ENCODE data around the gene IRF2BP2. TPM values are rescaled to one million over a fixed set of nuclear protein-coding genes. Genes with fewer than 3 reads are reported as not detected.

The IRF2BP2 gene
- total RNA-seq, 1 experiment from 2014 or later, result 67.0 TPM

- DNase-seq, result peak; percentile 41
- Histone ChIP-seq H3K27me3 (ENCODE audit: control insufficient read depth, insufficient read depth, low read length) (no peaks in the 10 kb centered on the region; the same call in 1 of the 2 replicates), H3K36me3 (replicated peaks; ENCODE audit: control insufficient read depth, insufficient read depth, low read length) (no peaks in the 10 kb centered on the region), H3K4me3 (ENCODE audit: insufficient read depth, low read depth, low read length) (no peak overlapping the region)
Measured at GRCh38 chr1:234579967-234580366, 30.0 kb downstream of the IRF2BP2 start.

- no peaks in the 10 kb centered on the region; the same call in 1 of the 2 replicates for H3K27me3 ChIP-seq (ENCODE audit: control insufficient read depth, insufficient read depth, low read length)
- DNase-seq, result no peak
- H3K4me3 ChIP-seq (ENCODE audit: insufficient read depth, low read depth, low read length), result no peak overlapping the region
- H3K36me3 ChIP-seq (replicated peaks; ENCODE audit: control insufficient read depth, insufficient read depth, low read length), result no peaks in the 10 kb centered on the region
Measured at GRCh38 chr1:234578735-234579134, 31.2 kb downstream of the IRF2BP2 start.

- DNase-seq, result no peak
- Histone ChIP-seq H3K36me3 (replicated peaks; ENCODE audit: control insufficient read depth, insufficient read depth, low read length) (no peaks in the 10 kb centered on the region), H3K4me3 (ENCODE audit: insufficient read depth, low read depth, low read length) (no peak overlapping the region), H3K27me3 (ENCODE audit: control insufficient read depth, insufficient read depth, low read length) (no peaks in the 10 kb centered on the region; the same call in 1 of the 2 replicates)
Measured at GRCh38 chr1:234578087-234578486, 31.9 kb downstream of the IRF2BP2 start.

- Histone ChIP-seq H3K4me3 (ENCODE audit: insufficient read depth, low read depth, low read length) (no peak overlapping the region), H3K36me3 (replicated peaks; ENCODE audit: control insufficient read depth, insufficient read depth, low read length) (no peaks in the 10 kb centered on the region), H3K27me3 (ENCODE audit: control insufficient read depth, insufficient read depth, low read length) (no peaks in the 10 kb centered on the region; the same call in 1 of the 2 replicates)
- DNase-seq, result no peak
Measured at GRCh38 chr1:234573711-234574299, 36.2 kb downstream of the IRF2BP2 start.

- Histone ChIP-seq H3K36me3 (replicated peaks; ENCODE audit: control insufficient read depth, insufficient read depth, low read length) (no peaks in the 10 kb centered on the region), H3K27me3 (ENCODE audit: control insufficient read depth, insufficient read depth, low read length) (no peaks in the 10 kb centered on the region; the same call in 1 of the 2 replicates), H3K4me3 (ENCODE audit: insufficient read depth, low read depth, low read length) (no peak overlapping the region)
- no peak for DNase-seq
Measured at GRCh38 chr1:234572966-234573365, 37.0 kb downstream of the IRF2BP2 start.

GRCh38 chr1:234571702-234572101 is 38.3 kb downstream of the IRF2BP2 start:
- H3K4me3 ChIP-seq (ENCODE audit: insufficient read depth, low read depth, low read length), result no peak overlapping the region
- no peaks in the 10 kb centered on the region for H3K36me3 ChIP-seq (replicated peaks; ENCODE audit: control insufficient read depth, insufficient read depth, low read length)
- no peaks in the 10 kb centered on the region for H3K27me3 ChIP-seq (ENCODE audit: control insufficient read depth, insufficient read depth, low read length)
- DNase-seq, result no peak

GRCh38 chr1:234570329-234571120 is 39.5 kb downstream of the IRF2BP2 start:
- Histone ChIP-seq H3K36me3 (replicated peaks; ENCODE audit: control insufficient read depth, insufficient read depth, low read length) (no peaks in the 10 kb centered on the region), H3K27me3 (ENCODE audit: control insufficient read depth, insufficient read depth, low read length) (no peaks in the 10 kb centered on the region), H3K4me3 (ENCODE audit: insufficient read depth, low read depth, low read length) (no peak overlapping the region)
- DNase-seq, result no peak

GRCh38 chr1:234568345-234568744 is 41.6 kb downstream of the IRF2BP2 start:
- no peak overlapping the region for H3K4me3 ChIP-seq (ENCODE audit: insufficient read depth, low read depth, low read length)
- no peaks in the 10 kb centered on the region for H3K36me3 ChIP-seq (replicated peaks; ENCODE audit: control insufficient read depth, insufficient read depth, low read length)
- no peaks in the 10 kb centered on the region for H3K27me3 ChIP-seq (ENCODE audit: control insufficient read depth, insufficient read depth, low read length)
- DNase-seq, result no peak

GRCh38 chr1:234565132-234565531 is 44.8 kb downstream of the IRF2BP2 start:
- no peak overlapping the region for H3K4me3 ChIP-seq (ENCODE audit: insufficient read depth, low read depth, low read length)
- no peak for DNase-seq
- no peaks in the 10 kb centered on the region for H3K27me3 ChIP-seq (ENCODE audit: control insufficient read depth, insufficient read depth, low read length)
- H3K36me3 ChIP-seq (replicated peaks; ENCODE audit: control insufficient read depth, insufficient read depth, low read length), result no peaks in the 10 kb centered on the region

- no peak for DNase-seq
- H3K36me3 ChIP-seq (replicated peaks; ENCODE audit: control insufficient read depth, insufficient read depth, low read length), result no peaks in the 10 kb centered on the region
Measured at GRCh38 chr1:234564035-234565029, 45.6 kb downstream of the IRF2BP2 start.

GRCh38 chr1:234562334-234562733 is 47.6 kb downstream of the IRF2BP2 start:
- no peak overlapping the region for H3K4me3 ChIP-seq (ENCODE audit: insufficient read depth, low read depth, low read length)
- H3K36me3 ChIP-seq (replicated peaks; ENCODE audit: control insufficient read depth, insufficient read depth, low read length), result no peaks in the 10 kb centered on the region
- H3K27me3 ChIP-seq (ENCODE audit: control insufficient read depth, insufficient read depth, low read length), result no peaks in the 10 kb centered on the region
- DNase-seq, result no peak

More at GRCh38 chr1:234564035-234565029, 45.6 kb downstream of the IRF2BP2 start:
- no peak overlapping the region for H3K4me3 ChIP-seq (ENCODE audit: insufficient read depth, low read depth, low read length)
- no peaks in the 10 kb centered on the region for H3K27me3 ChIP-seq (ENCODE audit: control insufficient read depth, insufficient read depth, low read length)

GRCh38 chr1:234561319-234561718 is 48.7 kb downstream of the IRF2BP2 start:
- Histone ChIP-seq H3K4me3 (ENCODE audit: insufficient read depth, low read depth, low read length) (no peak overlapping the region), H3K36me3 (replicated peaks; ENCODE audit: control insufficient read depth, insufficient read depth, low read length) (no peaks in the 10 kb centered on the region), H3K27me3 (ENCODE audit: control insufficient read depth, insufficient read depth, low read length) (no peaks in the 10 kb centered on the region)
- no peak for DNase-seq

- Histone ChIP-seq H3K36me3 (replicated peaks; ENCODE audit: control insufficient read depth, insufficient read depth, low read length) (no peaks in the 10 kb centered on the region), H3K4me3 (ENCODE audit: insufficient read depth, low read depth, low read length) (no peak overlapping the region), H3K27me3 (ENCODE audit: control insufficient read depth, insufficient read depth, low read length) (no peaks in the 10 kb centered on the region)
- no peak for DNase-seq
Measured at GRCh38 chr1:234559902-234560676, 49.9 kb downstream of the IRF2BP2 start.

All from H7 (cell line).